B cell (primary cell): ENCODE measurements around the gene AFF3. TPM values are rescaled to one million over a fixed set of nuclear protein-coding genes. Genes with fewer than 3 reads are reported as not detected.

Source experiments
- ATAC-seq: fragments of 200-7000 bp; cut with Tn5 transposase; one replicate; pipeline ENCODE4 v1.10.0; 2021; ENCODE audit warnings: low read depth, mild to moderate bottlenecking, moderate number of reproducible peaks, moderate library complexity
- CTCF ChIA-PET: fragments of 350-600 bp; sonication (Branson Sonifier 250); formaldehyde crosslinking; loops from one replicate; lab custom pipeline; 2021; ENCODE audit warnings: antibody characterized with exemption, inconsistent platforms; lab: Charles Lee
- POLR2A ChIA-PET: fragments of 350-600 bp; sonication (Branson Sonifier 250); formaldehyde crosslinking; loops from one replicate; lab custom pipeline; 2021; ENCODE audit warnings: antibody characterized with exemption; lab: Charles Lee
- DNase-seq: peaks from one replicate; pipeline ENCODE4 v3.0.0; 2013
- H2AFZ ChIP-seq: 2 replicates; pipeline ENCODE4 v1.6.1; 2012; ENCODE audit warnings: mild to moderate bottlenecking, low read depth, low read length; ENCODE audit not compliant: insufficient read depth, poor library complexity, severe bottlenecking
- H3K27ac ChIP-seq, 2 donors: 1 replicate in 1 of 2; 2 replicates in 1 of 2; pipeline ENCODE4 v1.5.1; 2012 to 2013; ENCODE audit warnings: low read length in 2 of 2, mild to moderate bottlenecking in 2 of 2, moderate library complexity in 1 of 2
- H3K27me3 ChIP-seq, 4 experiments: fragments of 200-600 bp in 1 of 4; sonication (generic) in 1 of 4; replicated peaks in 1 of 4; 1 replicate in 2 of 4; 2 replicates in 2 of 4; pipeline versions ENCODE4 v1.6.1 to v1.7.0; 2013 to 2016; ENCODE audit warnings: low read length in 3 of 4, mild to moderate bottlenecking in 2 of 4, mixed read lengths in 1 of 4, moderate library complexity in 1 of 4; ENCODE audit not compliant: insufficient read depth in 4 of 4, control insufficient read depth in 3 of 4; ENCODE audit errors: control extremely low read depth in 1 of 4
- H3K36me3 ChIP-seq, 2 experiments: replicated peaks in 1 of 2; 1 replicate in 1 of 2; 2 replicates in 1 of 2; pipeline versions ENCODE4 v1.6.1 to v1.7.1; 2013; ENCODE audit warnings: low read length in 1 of 2; ENCODE audit not compliant: insufficient read depth in 2 of 2, control insufficient read depth in 1 of 2; ENCODE audit errors: control extremely low read depth in 1 of 2, extremely low read depth in 1 of 2
- H3K4me1 ChIP-seq, 2 donors: fragments of 200-600 bp in 1 of 2; sonication (generic) in 1 of 2; 1 replicate in 1 of 2; 2 replicates in 1 of 2; pipeline versions ENCODE4 v1.5.1 to v1.6.1; 2013 to 2017; ENCODE audit warnings: low read length in 2 of 2; ENCODE audit not compliant: control insufficient read depth in 2 of 2, insufficient read depth in 2 of 2
- H3K4me2 ChIP-seq: replicated peaks from 2 replicates; pipeline ENCODE3; 2012; ENCODE audit warnings: mild to moderate bottlenecking, low read depth, low read length; ENCODE audit not compliant: poor library complexity, severe bottlenecking
- H3K4me3 ChIP-seq, 5 experiments: fragments of 200-600 bp in 1 of 5; sonication (generic) in 1 of 5; 1 replicate in 3 of 5; 2 replicates in 2 of 5; pipeline versions ENCODE4 v1.5.1 to v1.7.0; 2011 to 2016; ENCODE audit warnings: low read length in 4 of 5, mild to moderate bottlenecking in 4 of 5, low read depth in 2 of 5, control low read depth in 1 of 5, moderate library complexity in 1 of 5; ENCODE audit not compliant: insufficient read depth in 1 of 5; ENCODE audit errors: control extremely low read depth in 1 of 5, extremely low read depth in 1 of 5
- H3K79me2 ChIP-seq: fragments of 200-600 bp; sonication (generic); one replicate; pipeline ENCODE4 v1.6.0; 2016; ENCODE audit warnings: low read length; ENCODE audit not compliant: control insufficient read depth, insufficient read depth
- H3K9ac ChIP-seq: fragments of 200-600 bp; sonication (generic); 2 replicates; pipeline ENCODE4 v1.6.1; 2017; ENCODE audit warnings: mild to moderate bottlenecking, low read length, moderate library complexity
- H3K9me3 ChIP-seq, 3 donors: one replicate each; pipeline versions ENCODE4 v1.6.1 to v1.7.1; 2013; ENCODE audit warnings: low read length in 2 of 3; ENCODE audit not compliant: control insufficient read depth in 2 of 3, insufficient read depth in 1 of 3; ENCODE audit errors: control extremely low read depth in 1 of 3
- H4K20me1 ChIP-seq: 2 replicates; pipeline ENCODE4 v1.6.0; 2012; ENCODE audit warnings: mild to moderate bottlenecking, low read length; ENCODE audit not compliant: insufficient read depth, control insufficient read depth, poor library complexity, severe bottlenecking
- H3K27ac Mint-ChIP-seq: one replicate; pipeline ENCODE4 v1.8.0; 2021; ENCODE audit warnings: mixed read lengths
- H3K27me3 Mint-ChIP-seq: one replicate; pipeline ENCODE4 v1.8.0; 2021; ENCODE audit warnings: mixed read lengths
- H3K4me1 Mint-ChIP-seq: one replicate; pipeline ENCODE4 v1.8.0; 2021; ENCODE audit warnings: mixed read lengths
- H3K4me3 Mint-ChIP-seq: one replicate; pipeline ENCODE4 v1.8.0; 2021; ENCODE audit warnings: mixed read lengths
- H3K9me3 Mint-ChIP-seq: one replicate; pipeline ENCODE4 v1.8.0; 2022; ENCODE audit warnings: mixed read lengths; ENCODE audit not compliant: insufficient read depth
- EZH2 ChIP-seq: IDR thresholded peaks from 2 replicates; pipeline ENCODE4 v1.6.1; 2012; ENCODE audit warnings: borderline replicate concordance, low read depth, mild to moderate bottlenecking, moderate library complexity, low read length; ENCODE audit not compliant: insufficient read depth, poor library complexity, severe bottlenecking
- WGBS: methylation state at CpG from one replicate; pipeline ENCODE4 v1.1.5; 2013; ENCODE audit warnings: missing lambda C conversion rate; ENCODE audit not compliant: insufficient coverage; 5-methylcytosine and 5-hydroxymethylcytosine counted together
- intact Hi-C: fragments of 100-400 bp; cut with micrococcal nuclease; formaldehyde crosslinking; loops from one replicate; pipeline ENCODE4 v1.10.0; 2022
- polyA plus RNA-seq: library from polyadenylated mRNA; depleted of rRNA; stranded (reverse); fragments of >200 nt; gene quantifications from 2 replicates; pipeline ENCODE4 v1.2.3, GENCODE V29; 2012
- total RNA-seq, 2 donors: library from RNA; stranded (reverse); fragments of 120-200 nt in 1 of 2; gene quantifications; 1 replicate in 1 of 2; 2 replicates in 1 of 2; pipeline versions ENCODE4 v1.2.3 to v1.2.4, GENCODE V29; 2013 to 2022
- TF ChIP-seq, protein P1 (sequence below): fragments of 200-600 bp; IDR thresholded peaks from one replicate; pipeline ENCODE4 v1.8.0; 2022; ENCODE audit warnings: antibody characterized with exemption, mild to moderate bottlenecking

The AFF3 gene
- total and polyA plus RNA-seq, 2 donors (not counting 1 experiment from before 2014, with no cell fraction given), result 117 to 830 TPM

DNA sequence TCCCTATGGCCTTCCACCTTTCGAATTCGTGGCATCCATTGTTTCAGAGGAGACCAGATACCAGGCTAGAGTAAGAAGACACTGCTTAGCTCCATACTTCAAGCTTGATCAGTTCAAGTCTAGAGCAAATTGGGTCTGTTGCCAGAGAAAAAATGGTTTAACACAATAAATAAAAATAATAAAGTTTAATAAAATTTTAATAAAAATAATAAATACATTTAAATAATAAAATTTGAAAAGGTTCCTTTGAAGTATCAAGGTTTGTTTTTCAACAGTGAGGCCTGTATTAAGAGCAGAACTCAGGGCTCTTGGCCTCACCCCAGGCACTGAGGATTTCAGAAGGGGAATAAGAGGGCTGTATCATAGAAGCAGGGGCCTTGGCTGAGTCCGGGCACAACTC, 547.0 kb downstream of the AFF3 start:
- Histone ChIP-seq H3K4me2 (no peak overlapping the region), H3K9ac (no peak overlapping the region), H2AFZ (no peak overlapping the region), H3K4me1 (no peaks in the 10 kb centered on the region), H3K36me3 (peaks cover 0 to 81% of the 10 kb centered on the region in 2 experiments), H3K79me2 (peaks cover 15% of the 10 kb centered on the region), H3K27me3 (no peaks in the 10 kb centered on the region), H3K4me3 (no peak overlapping the region), H3K9me3 (no peaks in the 10 kb centered on the region), H3K27ac (no peak overlapping the region), H4K20me1 (peaks cover 36% of the 10 kb centered on the region)
- Mint-ChIP-seq H3K4me3 (no peak overlapping the region), H3K9me3 (no peaks in the 10 kb centered on the region), H3K4me1 (no peaks in the 10 kb centered on the region), H3K27ac (no peak overlapping the region), H3K27me3 (no peaks in the 10 kb centered on the region)
- 100% methylated on average over 1 of the region's 3 CpGs for WGBS
- ATAC-seq (no peak), DNase-seq (no peak)
- intact Hi-C loops, result no loop called here
- TF ChIP-seq EZH2, result no peak
- TF ChIP-seq, protein P1, sequence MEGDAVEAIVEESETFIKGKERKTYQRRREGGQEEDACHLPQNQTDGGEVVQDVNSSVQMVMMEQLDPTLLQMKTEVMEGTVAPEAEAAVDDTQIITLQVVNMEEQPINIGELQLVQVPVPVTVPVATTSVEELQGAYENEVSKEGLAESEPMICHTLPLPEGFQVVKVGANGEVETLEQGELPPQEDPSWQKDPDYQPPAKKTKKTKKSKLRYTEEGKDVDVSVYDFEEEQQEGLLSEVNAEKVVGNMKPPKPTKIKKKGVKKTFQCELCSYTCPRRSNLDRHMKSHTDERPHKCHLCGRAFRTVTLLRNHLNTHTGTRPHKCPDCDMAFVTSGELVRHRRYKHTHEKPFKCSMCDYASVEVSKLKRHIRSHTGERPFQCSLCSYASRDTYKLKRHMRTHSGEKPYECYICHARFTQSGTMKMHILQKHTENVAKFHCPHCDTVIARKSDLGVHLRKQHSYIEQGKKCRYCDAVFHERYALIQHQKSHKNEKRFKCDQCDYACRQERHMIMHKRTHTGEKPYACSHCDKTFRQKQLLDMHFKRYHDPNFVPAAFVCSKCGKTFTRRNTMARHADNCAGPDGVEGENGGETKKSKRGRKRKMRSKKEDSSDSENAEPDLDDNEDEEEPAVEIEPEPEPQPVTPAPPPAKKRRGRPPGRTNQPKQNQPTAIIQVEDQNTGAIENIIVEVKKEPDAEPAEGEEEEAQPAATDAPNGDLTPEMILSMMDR, result no peak
- ChIA-PET CTCF (no interaction called here), POLR2A (no interaction called here)

DNA sequence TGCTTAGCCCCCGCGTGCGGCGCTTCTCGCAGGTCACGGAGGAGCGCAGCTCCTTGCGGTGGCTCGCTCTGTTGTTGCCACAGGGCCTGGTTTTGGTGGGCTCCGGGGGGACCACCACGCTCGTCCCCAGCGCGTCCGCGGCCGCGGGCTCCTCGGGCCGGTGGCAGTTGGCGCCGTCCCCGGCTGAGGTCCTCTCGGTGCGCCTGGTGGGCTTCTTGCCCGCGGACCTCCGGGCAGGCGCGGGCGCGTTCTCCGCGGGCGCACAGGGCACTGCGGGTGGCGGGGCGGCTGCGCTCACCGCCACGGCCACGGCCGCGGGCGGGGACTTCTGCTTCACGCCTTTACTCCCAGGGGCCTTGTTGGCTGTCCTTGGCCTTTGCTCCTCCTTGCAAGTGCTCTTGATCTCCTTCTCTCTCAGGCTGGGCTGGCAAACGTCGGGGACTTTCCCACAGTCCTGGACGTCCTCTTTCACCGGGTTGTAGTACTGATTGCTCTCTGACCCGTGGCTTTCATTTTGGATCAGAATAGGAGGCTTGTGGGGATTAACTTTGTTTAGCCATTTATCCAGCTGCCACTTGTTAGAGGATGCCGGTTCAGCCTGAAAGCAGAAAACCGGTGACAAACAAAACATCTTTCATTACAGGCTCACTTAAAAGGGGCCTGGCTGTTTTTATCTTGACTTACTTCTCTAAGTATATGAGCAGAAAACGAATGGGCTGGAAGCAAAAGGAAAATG, 548.5 kb downstream of the AFF3 start:
- intact Hi-C loops, result no loop called here
- ATAC-seq (no peak), DNase-seq (no peak)
- peaks cover 0 to 81% of the 10 kb centered on the region in 2 experiments for H3K36me3 ChIP-seq
- no peaks in the 10 kb centered on the region for H3K9me3 Mint-ChIP-seq
- H3K27me3 ChIP-seq, result no peaks in the 10 kb centered on the region
- peaks cover 23% of the 10 kb centered on the region for H3K79me2 ChIP-seq
- H3K4me3 ChIP-seq, result no peak overlapping the region
- no peak overlapping the region for H3K27ac ChIP-seq
- no peak overlapping the region for H2AFZ ChIP-seq
- no peaks in the 10 kb centered on the region for H3K9me3 ChIP-seq
- no peak overlapping the region for H3K9ac ChIP-seq
- H3K4me3 Mint-ChIP-seq, result no peak overlapping the region
- H3K27ac Mint-ChIP-seq, result no peak overlapping the region
- H4K20me1 ChIP-seq, result peaks cover 43% of the 10 kb centered on the region
- H3K27me3 Mint-ChIP-seq, result no peaks in the 10 kb centered on the region
- CTCF ChIA-PET, result no interaction called here
- TF ChIP-seq EZH2, result no peak
- TF ChIP-seq, protein P1, result no peak
- WGBS, result 96% methylated on average over 47 of the region's 54 CpGs
- no peaks in the 10 kb centered on the region for H3K4me1 Mint-ChIP-seq
- no peaks in the 10 kb centered on the region for H3K4me1 ChIP-seq
- H3K4me2 ChIP-seq, result no peak overlapping the region
- POLR2A ChIA-PET, result no interaction called here
